Sigmoid colon (tissue), 7 donors: ENCODE data around the gene SLC17A7. TPM values are rescaled to one million over a fixed set of nuclear protein-coding genes. Genes with fewer than 3 reads are reported as not detected.

Experiments
- DNase-seq: peaks from one replicate; pipeline ENCODE4 v3.0.0-alpha.2; 2019
- H3K27ac ChIP-seq, 4 donors: fragments of 200-600 bp; sonication (generic); one replicate each; pipeline ENCODE4 v1.5.1; 2016 to 2019; ENCODE audit warnings: mild to moderate bottlenecking in 1 of 4
- H3K27me3 ChIP-seq, 3 donors: fragments of 200-600 bp; sonication (generic); one replicate each; pipeline ENCODE4 v1.5.1; 2019; ENCODE audit warnings: mild to moderate bottlenecking in 1 of 3
- H3K36me3 ChIP-seq, 4 donors: fragments of 200-600 bp; sonication (generic); one replicate each; pipeline ENCODE4 v1.5.1; 2016 to 2019
- H3K4me1 ChIP-seq, 4 donors: fragments of 200-600 bp; sonication (generic); one replicate each; pipeline ENCODE4 v1.5.1; 2017 to 2019
- H3K4me3 ChIP-seq, 4 donors: fragments of 200-600 bp; sonication (generic); one replicate each; pipeline ENCODE4 v1.5.1; 2017 to 2019; ENCODE audit warnings: mild to moderate bottlenecking in 2 of 4, moderate library complexity in 1 of 4
- H3K9me3 ChIP-seq, 4 donors: fragments of 200-600 bp in 3 of 4; sonication (generic) in 3 of 4; one replicate each; pipeline versions ENCODE4 v1.5.1 to v1.6.1; 2013 to 2019
- CTCF ChIP-seq, 4 experiments: fragments of 450-650 bp in 3 of 4; fragments of 200-600 bp in 1 of 4; IDR thresholded peaks; one replicate each; pipeline ENCODE4 v1.5.1; 2016 to 2019; ENCODE audit warnings: antibody characterized with exemption in 4 of 4, mild to moderate bottlenecking in 3 of 4, moderate library complexity in 2 of 4
- EP300 ChIP-seq, 4 donors: sonication (generic); formaldehyde crosslinking; IDR thresholded peaks; one replicate each; pipeline ENCODE4 v1.6.1; 2017; ENCODE audit warnings: antibody characterized with exemption in 4 of 4
- POLR2A ChIP-seq, 2 donors: fragments of 450-650 bp; IDR thresholded peaks; one replicate each; pipeline ENCODE4 v1.6.1; 2016; ENCODE audit warnings: antibody characterized with exemption in 2 of 2, mild to moderate bottlenecking in 2 of 2, moderate library complexity in 2 of 2
- POLR2AphosphoS5 ChIP-seq, 4 donors: sonication (generic); formaldehyde crosslinking; IDR thresholded peaks; one replicate each; pipeline ENCODE4 v1.6.1; 2017; ENCODE audit warnings: antibody characterized with exemption in 4 of 4
- WGBS, 2 donors: extraction: QIAGEN DNeasy Blood & Tissue Kit; methylation state at CpG; one replicate each; pipeline ENCODE4 v1.1.7; 2013; 5-methylcytosine and 5-hydroxymethylcytosine counted together
- intact Hi-C: fragments of 100-400 bp; cut with DNase I; formaldehyde crosslinking; loops from one replicate; pipeline ENCODE4 v1.15.1; 2023
- polyA plus RNA-seq, 3 donors: library from polyadenylated mRNA; stranded (reverse); fragments of 200-250 nt; gene quantifications; one replicate each; pipeline ENCODE4 v1.2.3, GENCODE V29; 2013
- small RNA-seq, 3 donors: library from RNA; depleted of rRNA; stranded (forward); fragments of <200 nt; gene quantifications; one replicate each; pipeline ENCODE3, GENCODE V24; 2016
- total RNA-seq, 4 donors: library from RNA; depleted of rRNA; stranded (reverse); fragments of >200 nt; gene quantifications; one replicate each; pipeline ENCODE4 v1.1.0, GENCODE V29; 2016
- donor health status: healthy with polysubstance abuse.
- donor health status: Bipolar disorder and iron deficiency.
- donor health status: healthy.

The SLC17A7 gene
- total and polyA plus RNA-seq, 7 donors = 0.23 to 1.8 (median 0.62) TPM; not detected in 1

DNA sequence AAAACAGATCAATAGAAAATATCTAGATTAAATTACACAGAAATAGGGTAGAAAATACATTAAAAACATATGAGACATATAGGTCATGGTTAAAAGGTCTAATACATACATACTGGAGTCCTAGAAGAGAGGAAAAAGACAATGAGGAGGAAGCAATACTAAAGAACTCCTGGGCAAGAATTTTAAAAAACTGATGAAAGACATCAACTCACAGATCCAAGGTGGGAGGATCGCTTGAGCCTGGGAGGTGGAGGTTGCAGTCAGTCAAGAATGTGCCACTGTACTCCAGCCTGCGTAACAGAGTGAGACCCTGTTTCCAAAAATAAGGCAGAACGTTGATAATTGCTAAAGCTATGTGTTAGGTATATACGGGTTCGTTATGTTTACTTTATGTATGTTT lies 58.7 kb downstream of the SLC17A7 start:
- no peak for DNase-seq
- intact Hi-C loops = no loop called here
- H3K27ac ChIP-seq = no peak overlapping the region
- 90 to 92% methylated on average over 5 of the region's 5 CpGs for WGBS, 2 donors
- H3K36me3 ChIP-seq = no peaks in the 10 kb centered on the region
- H3K27me3 ChIP-seq = peaks cover 0 to 5% (median 0%) of the 10 kb centered on the region in 3 donors
- H3K9me3 ChIP-seq = peaks cover 0 to 11% (median 3%) of the 10 kb centered on the region in 4 donors
- no peak overlapping the region for H3K4me3 ChIP-seq
- TF ChIP-seq CTCF (IDR thresholded peaks at IDR 0.05) (no peak), POLR2AphosphoS5 (IDR thresholded peaks at IDR 0.05) (no peak), POLR2A (IDR thresholded peaks at IDR 0.05) (no peak), EP300 (IDR thresholded peaks at IDR 0.05) (no peak)
- no peaks in the 10 kb centered on the region for H3K4me1 ChIP-seq

DNA sequence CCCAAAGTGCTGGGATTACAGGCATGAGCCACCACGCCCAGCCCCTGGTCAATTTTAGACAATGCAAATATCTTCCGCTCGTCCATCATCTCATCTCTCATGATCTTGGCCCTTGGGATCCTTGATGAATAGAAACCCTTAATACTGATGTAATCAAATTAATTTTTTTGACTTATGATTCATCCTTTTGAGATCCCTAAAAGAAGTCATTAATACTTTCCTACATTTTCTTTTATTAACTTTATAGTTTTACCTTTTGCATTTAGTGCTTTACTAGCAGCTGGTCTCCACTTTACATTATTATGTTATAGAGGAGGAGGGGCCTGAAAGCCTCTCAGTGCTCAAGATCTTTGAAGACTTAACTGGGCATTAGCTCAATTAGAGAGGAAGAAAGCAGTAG lies 60.9 kb downstream of the SLC17A7 start:
- intact Hi-C loops = no loop called here
- no peak overlapping the region for H3K27ac ChIP-seq
- peaks cover 0 to 11% (median 3%) of the 10 kb centered on the region in 4 donors for H3K9me3 ChIP-seq
- TF ChIP-seq POLR2AphosphoS5 (IDR thresholded peaks at IDR 0.05) (no peak), EP300 (IDR thresholded peaks at IDR 0.05) (no peak)
- H3K27me3 ChIP-seq = no peaks in the 10 kb centered on the region
- no peaks in the 10 kb centered on the region for H3K4me1 ChIP-seq
- H3K36me3 ChIP-seq = no peaks in the 10 kb centered on the region
- DNase-seq = no peak
- 90 to 93% methylated on average over 3 of the region's 3 CpGs for WGBS, 2 donors
- H3K4me3 ChIP-seq = no peak overlapping the region

Small RNA genes lying within 50 kb of the gene (small RNA-seq; reads per million reads assigned to genes)
- gene SNORD32A (0 reads per million in 3 donors), gene SNORD33 (0 reads per million in 3 donors), gene SNORD34 (0 reads per million in 3 donors), gene SNORD35A (0 reads per million in 3 donors)

Other genes starting within 250 kb of the SLC17A7 start
- gene SLC6A16, start 116.3 kb downstream of the SLC17A7 start, total RNA-seq = 1 to 10 TPM; 1.1 to 3.6 (median 2.2) TPM
- under 1 TPM in 2 of 3 donors, not detected in 1; under 0.01 to 0.85 TPM for gene SLC6A16, start 116.3 kb downstream of the SLC17A7 start, polyA plus RNA-seq
- 10 to 100 TPM in 1 of 4 donors, 1 to 10 TPM in 3; 5.8 to 10.3 (median 9.2) TPM for gene CD37, start 106.1 kb downstream of the SLC17A7 start, total RNA-seq
- 100 to 1,000 TPM in 1 of 3 donors, 10 to 100 TPM in 1, 1 to 10 TPM in 1; 7.2 to 220 (median 14.3) TPM for gene CD37, start 106.1 kb downstream of the SLC17A7 start, polyA plus RNA-seq
- 10 to 100 TPM; 60.6 to 74.9 (median 61.3) TPM for gene TEAD2, start 79.1 kb downstream of the SLC17A7 start, total RNA-seq
- 10 to 100 TPM in 2 of 3 donors, 1 to 10 TPM in 1; 5.8 to 17.9 (median 10.2) TPM for gene TEAD2, start 79.1 kb downstream of the SLC17A7 start, polyA plus RNA-seq
- gene DKKL1, start 77.7 kb downstream of the SLC17A7 start, total RNA-seq = 1 to 10 TPM in 2 of 4 donors, not detected in 2; 1.8 to 2.0 TPM
- 1 to 10 TPM in 1 of 3 donors, under 1 TPM in 1, not detected in 1; 0.17 to 3.6 TPM for gene DKKL1, start 77.7 kb downstream of the SLC17A7 start, polyA plus RNA-seq
- not detected for gene KASH5, start 53.3 kb downstream of the SLC17A7 start, total RNA-seq
- gene KASH5, start 53.3 kb downstream of the SLC17A7 start, polyA plus RNA-seq = under 1 TPM in 1 of 3 donors, not detected in 2; 0.04 TPM
- not detected for gene PTH2, start 18.1 kb downstream of the SLC17A7 start, total RNA-seq
- not detected for gene PTH2, start 18.1 kb downstream of the SLC17A7 start, polyA plus RNA-seq
- gene GFY, start 16.1 kb downstream of the SLC17A7 start, total RNA-seq = not detected
- gene GFY, start 16.1 kb downstream of the SLC17A7 start, polyA plus RNA-seq = not detected
- 10 to 100 TPM; 62.9 to 99.6 (median 81.4) TPM for gene PIH1D1, start 10.3 kb upstream of the SLC17A7 start, total RNA-seq
- gene PIH1D1, start 10.3 kb upstream of the SLC17A7 start, polyA plus RNA-seq = 100 to 1,000 TPM in 1 of 3 donors, 10 to 100 TPM in 2; 63.6 to 105 (median 65.5) TPM
- 10 to 100 TPM; 14.1 to 25.3 (median 18.1) TPM for gene ALDH16A1, start 11.7 kb upstream of the SLC17A7 start, total RNA-seq
- gene ALDH16A1, start 11.7 kb upstream of the SLC17A7 start, polyA plus RNA-seq = 10 to 100 TPM; 14.3 to 44.2 (median 18.0) TPM
- gene FLT3LG, start 32.7 kb upstream of the SLC17A7 start, total RNA-seq = 10 to 100 TPM in 1 of 4 donors, 1 to 10 TPM in 3; 4.6 to 11.1 (median 6.1) TPM
- gene FLT3LG, start 32.7 kb upstream of the SLC17A7 start, polyA plus RNA-seq = 10 to 100 TPM in 2 of 3 donors, 1 to 10 TPM in 1; 2.1 to 18.6 (median 14.9) TPM
- 1,000 to 10,000 TPM; 2,552 to 5,599 (median 4,191) TPM for gene RPL13A, start 46.1 kb upstream of the SLC17A7 start, total RNA-seq
- gene RPL13A, start 46.1 kb upstream of the SLC17A7 start, polyA plus RNA-seq = 1,000 to 10,000 TPM; 4,070 to 6,094 (median 4,207) TPM
- gene RPS11, start 54.9 kb upstream of the SLC17A7 start, total RNA-seq = 1,000 to 10,000 TPM; 3,843 to 9,166 (median 6,008) TPM
- 1,000 to 10,000 TPM; 4,449 to 8,009 (median 5,043) TPM for gene RPS11, start 54.9 kb upstream of the SLC17A7 start, polyA plus RNA-seq
- 100 to 1,000 TPM; 164 to 203 (median 178) TPM for gene FCGRT, start 71.1 kb upstream of the SLC17A7 start, total RNA-seq
- 100 to 1,000 TPM; 222 to 317 (median 243) TPM for gene FCGRT, start 71.1 kb upstream of the SLC17A7 start, polyA plus RNA-seq
- gene RCN3, start 86.5 kb upstream of the SLC17A7 start, total RNA-seq = 10 to 100 TPM; 14.5 to 43.8 (median 20.6) TPM
- gene RCN3, start 86.5 kb upstream of the SLC17A7 start, polyA plus RNA-seq = 10 to 100 TPM; 13.6 to 28.2 (median 21.6) TPM
- gene NOSIP, start 139.0 kb upstream of the SLC17A7 start, total RNA-seq = 10 to 100 TPM; 47.6 to 67.8 (median 62.3) TPM
- 100 to 1,000 TPM in 2 of 3 donors, 10 to 100 TPM in 1; 96.1 to 123 (median 113) TPM for gene NOSIP, start 139.0 kb upstream of the SLC17A7 start, polyA plus RNA-seq
- gene PRRG2, start 139.8 kb upstream of the SLC17A7 start, total RNA-seq = under 1 TPM in 1 of 4 donors, not detected in 3; 0.71 TPM
- 10 to 100 TPM in 2 of 3 donors, 1 to 10 TPM in 1; 7.2 to 18.9 (median 18.3) TPM for gene PRRG2, start 139.8 kb upstream of the SLC17A7 start, polyA plus RNA-seq
- 10 to 100 TPM in 1 of 4 donors, 1 to 10 TPM in 3; 5.4 to 16.1 (median 6.1) TPM for gene PRR12, start 149.7 kb upstream of the SLC17A7 start, total RNA-seq
- 10 to 100 TPM in 1 of 3 donors, 1 to 10 TPM in 2; 3.0 to 20.4 (median 4.2) TPM for gene PRR12, start 149.7 kb upstream of the SLC17A7 start, polyA plus RNA-seq
- 100 to 1,000 TPM; 105 to 127 (median 125) TPM for gene RRAS, start 198.6 kb upstream of the SLC17A7 start, total RNA-seq
- 100 to 1,000 TPM in 2 of 3 donors, 10 to 100 TPM in 1; 79.8 to 139 (median 130) TPM for gene RRAS, start 198.6 kb upstream of the SLC17A7 start, polyA plus RNA-seq
- 10 to 100 TPM; 10.9 to 21.3 (median 12.5) TPM for gene SCAF1, start 200.7 kb upstream of the SLC17A7 start, total RNA-seq
- gene SCAF1, start 200.7 kb upstream of the SLC17A7 start, polyA plus RNA-seq = 10 to 100 TPM in 2 of 3 donors, 1 to 10 TPM in 1; 9.0 to 30.8 (median 16.0) TPM
- gene IRF3, start 224.3 kb upstream of the SLC17A7 start, total RNA-seq = 10 to 100 TPM; 28.2 to 59.1 (median 32.6) TPM
- 100 to 1,000 TPM in 1 of 3 donors, 10 to 100 TPM in 2; 50.9 to 125 (median 64.9) TPM for gene IRF3, start 224.3 kb upstream of the SLC17A7 start, polyA plus RNA-seq
- gene BCL2L12, start 224.4 kb upstream of the SLC17A7 start, total RNA-seq = 1 to 10 TPM; 4.6 to 9.2 (median 6.5) TPM
- gene BCL2L12, start 224.4 kb upstream of the SLC17A7 start, polyA plus RNA-seq = 10 to 100 TPM in 2 of 3 donors, 1 to 10 TPM in 1; 9.0 to 43.6 (median 10.2) TPM
- gene PRMT1, start 235.7 kb upstream of the SLC17A7 start, total RNA-seq = 100 to 1,000 TPM; 106 to 175 (median 160) TPM
- 100 to 1,000 TPM in 2 of 3 donors, 10 to 100 TPM in 1; 84.1 to 172 (median 101) TPM for gene PRMT1, start 235.7 kb upstream of the SLC17A7 start, polyA plus RNA-seq
- gene ADM5, start 248.1 kb upstream of the SLC17A7 start, total RNA-seq = 1 to 10 TPM in 3 of 4 donors, under 1 TPM in 1; 0.49 to 1.7 (median 1.5) TPM
- 1 to 10 TPM in 1 of 3 donors, not detected in 2; 3.1 TPM for gene ADM5, start 248.1 kb upstream of the SLC17A7 start, polyA plus RNA-seq
- gene CPT1C, start 249.6 kb upstream of the SLC17A7 start, total RNA-seq = 10 to 100 TPM in 1 of 4 donors, 1 to 10 TPM in 3; 3.6 to 28.5 (median 4.3) TPM
- gene CPT1C, start 249.6 kb upstream of the SLC17A7 start, polyA plus RNA-seq = 1 to 10 TPM in 2 of 3 donors, under 1 TPM in 1; 0.69 to 4.2 (median 2.4) TPM